Erythroblast (primary cell): Measurements from ENCODE around the gene PLEKHH2.
"Not testable (repeated sequence)": the region's sequence is repeated elsewhere in the genome, so short reads cannot be mapped to it uniquely, and the experiment has no call there.

Experiments used
- DNase-seq, 2 experiments: peaks; one replicate each; lab custom pipeline; 2025; lab: John Stamatoyannopoulos, UW
- GATA1 ChIP-seq: IDR thresholded peaks from 2 replicates; pipeline ENCODE4 v1.6.1; 2011; ENCODE audit warnings: low read depth, mild to moderate bottlenecking, control low read depth, low read length, moderate library complexity
- POLR2A ChIP-seq: IDR thresholded peaks from 2 replicates; pipeline ENCODE4 v1.6.1; 2011; ENCODE audit warnings: mild to moderate bottlenecking, low read length

The PLEKHH2 gene

DNA sequence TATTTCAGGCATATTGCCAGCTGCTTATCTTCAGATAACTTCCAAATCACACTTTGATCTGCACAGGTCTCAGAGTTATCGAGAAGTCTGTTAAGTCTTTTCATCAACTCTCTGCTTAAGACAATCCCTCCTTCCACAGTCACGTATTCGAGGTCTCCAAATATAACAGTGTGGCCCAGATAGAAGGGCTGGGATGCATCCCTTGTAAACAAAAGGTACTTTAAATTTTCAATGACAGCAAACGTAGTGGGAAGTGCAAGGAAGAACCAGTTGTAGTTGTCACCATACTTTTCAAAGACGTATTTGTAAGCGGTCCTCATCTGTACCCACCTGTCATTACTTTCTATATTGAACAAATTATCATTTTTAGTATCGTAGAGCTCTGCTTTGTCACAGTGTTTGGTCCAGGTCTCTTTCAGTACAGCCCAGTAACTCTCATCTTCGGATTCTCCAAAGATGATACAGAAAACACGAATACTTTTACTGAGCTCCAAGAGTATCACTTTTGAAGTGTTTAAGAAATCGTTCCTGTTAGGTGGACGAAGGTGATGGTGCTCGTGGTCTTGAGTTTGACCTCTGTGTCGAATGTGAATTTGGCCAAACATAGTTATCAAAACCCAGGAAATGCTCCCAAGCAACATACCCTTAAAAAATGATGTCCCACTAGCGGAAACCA, 38.7 kb downstream of the PLEKHH2 start:
- no peak for TF ChIP-seq GATA1
- no peak for TF ChIP-seq POLR2A
- no peak for DNase-seq

DNA sequence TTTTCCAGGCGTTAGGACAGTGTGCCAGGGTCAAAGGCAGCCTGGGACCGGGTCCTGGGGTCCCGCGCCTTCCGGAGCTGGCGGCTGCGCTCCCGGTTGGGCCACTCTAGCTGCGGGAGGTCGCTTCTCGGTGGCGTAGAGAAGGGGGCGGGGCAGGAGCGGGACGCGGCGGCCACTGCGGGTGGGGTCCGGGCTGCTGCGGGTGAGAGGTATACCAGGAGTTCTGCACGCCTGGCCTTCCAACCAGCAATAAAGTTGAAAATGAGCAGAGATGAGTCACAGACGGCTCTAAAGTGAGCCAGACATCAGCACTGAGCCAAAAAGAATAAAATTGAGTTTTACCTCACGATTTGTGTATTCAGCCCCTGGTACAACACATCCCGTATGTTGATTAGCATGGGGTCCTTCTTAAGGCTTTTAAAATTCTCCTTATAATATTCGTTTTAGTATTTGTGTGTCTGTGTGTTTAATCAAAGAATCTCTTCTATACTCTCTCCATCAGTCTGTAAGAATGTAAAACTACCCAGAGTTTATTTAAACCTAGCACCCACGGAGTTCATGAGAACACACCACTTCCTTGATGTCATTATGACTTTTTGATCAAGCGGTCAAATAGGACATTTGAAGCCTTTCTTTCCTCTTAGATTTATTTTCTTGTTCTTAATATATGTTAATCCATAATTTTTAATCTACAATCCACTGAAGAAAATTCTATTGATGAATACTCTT, 39.4 kb downstream of the PLEKHH2 start, which contains the start of gene C1GALT1C1L:
TSS of gene C1GALT1C1L (minus strand) at position 108 of the 729 bp plus-strand sequence. CDS start at position 1, 107 bp downstream.
- TF ChIP-seq POLR2A = peak; percentile 44
- TF ChIP-seq GATA1 = no peak
- peak; percentile 44 to 49 for DNase-seq

DNA sequence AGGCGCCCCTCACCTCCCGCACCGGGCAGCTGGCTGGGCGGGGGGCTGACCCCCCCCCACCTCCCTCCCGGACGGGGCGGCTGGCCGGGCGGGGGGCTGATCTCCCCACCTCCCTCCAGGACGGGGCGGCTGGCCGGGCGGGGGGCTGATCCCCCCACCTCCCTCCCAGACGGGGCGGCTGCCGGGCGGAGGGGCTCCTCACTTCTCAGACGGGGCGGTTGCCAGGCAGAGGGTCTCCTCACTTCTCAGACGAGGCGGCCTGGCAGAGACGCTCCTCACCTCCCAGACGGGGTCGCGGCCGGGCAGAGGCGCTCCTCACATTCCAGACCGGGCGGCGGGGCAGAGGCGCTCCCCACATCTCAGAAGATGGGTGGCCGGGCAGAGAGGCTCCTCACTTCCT, 40.7 kb downstream of the PLEKHH2 start:
- DNase-seq = not testable (repeated sequence)

DNA sequence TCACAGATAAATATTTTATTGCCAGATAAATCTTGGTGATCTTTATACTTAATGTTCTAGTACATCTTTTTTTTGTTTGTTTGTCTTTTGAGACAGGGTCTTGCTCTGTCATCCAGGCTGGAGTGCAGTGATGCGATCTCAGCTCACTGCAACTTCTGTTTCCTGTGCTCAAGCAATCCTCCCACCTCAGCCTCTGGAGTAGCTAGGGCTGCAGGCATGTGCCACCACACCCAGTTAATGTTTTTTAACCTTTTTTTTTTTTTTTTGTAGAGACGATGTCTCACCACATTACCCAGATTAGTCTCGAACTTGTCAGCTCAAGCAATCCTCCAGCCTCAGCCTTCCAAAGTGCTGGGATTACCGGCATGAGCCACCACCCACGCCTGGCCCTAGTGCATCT, 48.3 kb downstream of the PLEKHH2 start:
- TF ChIP-seq POLR2A = no peak
- no peak for TF ChIP-seq GATA1
- DNase-seq = no peak

DNA sequence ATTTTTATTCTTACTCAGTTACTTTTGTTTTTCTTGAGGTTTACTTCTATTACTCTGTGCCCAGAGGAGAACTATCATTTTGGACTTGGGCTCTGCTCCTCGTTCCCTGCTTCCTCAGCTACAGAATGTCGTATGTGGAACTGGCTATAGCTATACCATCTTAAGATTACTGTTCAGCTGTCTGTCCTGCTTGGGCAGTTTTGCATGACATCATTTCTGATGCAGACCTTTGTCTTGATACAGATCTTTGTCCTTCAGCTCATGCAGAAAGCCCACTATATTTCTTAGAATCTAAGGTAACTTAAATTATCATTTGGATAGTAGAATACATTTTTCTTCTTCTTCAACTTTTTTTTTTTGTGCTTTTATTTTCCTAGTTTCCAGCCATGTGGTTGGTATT, 52.9 kb downstream of the PLEKHH2 start:
- no peak for TF ChIP-seq POLR2A
- no peak for TF ChIP-seq GATA1
- no peak for DNase-seq

DNA sequence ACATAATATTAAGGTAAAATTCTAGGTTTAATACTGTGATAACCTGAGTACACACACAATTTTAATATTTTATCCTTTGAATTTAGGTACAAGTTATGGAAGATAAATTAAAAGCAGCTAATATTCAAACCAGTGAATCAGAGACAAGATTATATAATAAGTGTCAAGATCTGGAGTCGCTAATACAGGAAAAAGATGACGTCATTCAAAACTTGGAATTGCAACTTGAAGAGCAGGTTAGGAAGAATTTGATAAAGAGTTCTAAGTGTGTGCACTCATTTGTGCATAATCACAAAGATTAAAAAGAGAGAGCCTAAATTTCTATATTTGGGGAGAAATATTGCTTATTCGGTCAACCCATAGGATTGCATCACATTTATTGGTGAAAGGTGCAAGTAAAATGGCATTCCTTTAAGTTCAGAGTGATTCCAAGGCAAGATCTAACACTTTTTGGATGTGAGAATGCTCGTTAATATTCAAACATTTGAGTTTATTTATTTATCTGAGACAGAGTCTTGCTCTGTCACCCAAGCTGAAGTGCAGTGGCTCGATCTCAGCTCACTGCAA, 55.5 kb downstream of the PLEKHH2 start:
- TF ChIP-seq GATA1 = no peak
- no peak for TF ChIP-seq POLR2A
- DNase-seq = no peak

DNA sequence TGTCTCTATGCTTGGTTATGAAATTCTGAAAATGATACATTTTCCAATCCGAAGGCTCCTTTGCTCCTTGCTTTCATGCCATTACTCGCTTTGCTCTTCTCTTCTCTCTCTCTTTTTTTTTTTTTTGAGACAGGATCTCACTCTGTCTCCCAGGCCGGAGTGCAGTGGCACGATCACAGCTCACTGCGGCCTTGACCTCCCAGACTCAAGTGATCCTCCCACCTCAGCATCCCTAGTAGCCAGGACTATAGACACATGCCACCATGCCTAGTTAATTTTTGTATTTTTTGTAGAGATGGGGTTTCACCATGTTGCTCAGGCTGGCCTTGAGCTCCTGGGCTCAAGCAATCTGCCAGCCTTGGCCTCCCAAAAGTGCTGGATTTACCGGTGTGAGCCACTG, 61.1 kb downstream of the PLEKHH2 start:
- DNase-seq = not testable (repeated sequence)

DNA sequence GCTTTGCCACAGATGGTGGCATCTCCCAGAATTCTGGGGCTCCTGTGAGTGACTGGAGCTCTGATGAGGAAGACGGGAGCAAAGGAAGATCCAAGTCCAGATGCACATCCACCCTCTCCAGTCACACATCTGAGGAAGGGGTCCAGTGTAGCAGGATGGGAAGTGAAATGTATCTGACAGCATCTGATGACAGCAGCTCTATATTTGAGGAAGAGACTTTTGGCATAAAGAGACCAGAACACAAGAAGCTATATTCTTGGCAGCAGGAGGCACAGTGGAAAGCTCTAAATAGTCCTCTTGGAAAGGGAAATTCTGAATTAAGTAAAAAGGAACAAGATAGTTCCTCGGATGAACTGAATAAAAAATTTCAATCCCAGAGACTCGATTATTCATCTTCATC, 62.7 kb downstream of the PLEKHH2 start:
- no peak for DNase-seq
- TF ChIP-seq POLR2A (no peak), GATA1 (no peak)

DNA sequence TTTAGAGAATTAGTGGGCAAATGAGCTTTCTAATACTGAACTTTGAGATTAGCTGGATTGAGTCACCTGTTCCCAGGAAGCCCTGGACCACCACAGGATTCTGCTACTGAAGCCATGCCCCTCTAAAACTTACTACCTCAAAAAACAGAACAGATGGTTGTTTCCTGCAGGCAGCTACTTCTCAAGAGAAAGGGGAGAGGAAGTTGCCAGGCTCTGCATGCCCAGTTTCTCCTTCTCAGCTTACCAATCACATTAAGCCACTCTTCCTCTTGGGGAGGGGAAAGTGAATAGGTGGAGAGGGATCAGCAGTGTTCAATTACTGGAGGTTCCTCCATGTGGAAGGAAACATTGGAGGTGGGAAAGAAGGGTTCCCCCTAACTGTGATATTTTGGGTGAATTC, 64.1 kb downstream of the PLEKHH2 start:
- no peak for TF ChIP-seq POLR2A
- TF ChIP-seq GATA1 = no peak
- DNase-seq = no peak

DNA sequence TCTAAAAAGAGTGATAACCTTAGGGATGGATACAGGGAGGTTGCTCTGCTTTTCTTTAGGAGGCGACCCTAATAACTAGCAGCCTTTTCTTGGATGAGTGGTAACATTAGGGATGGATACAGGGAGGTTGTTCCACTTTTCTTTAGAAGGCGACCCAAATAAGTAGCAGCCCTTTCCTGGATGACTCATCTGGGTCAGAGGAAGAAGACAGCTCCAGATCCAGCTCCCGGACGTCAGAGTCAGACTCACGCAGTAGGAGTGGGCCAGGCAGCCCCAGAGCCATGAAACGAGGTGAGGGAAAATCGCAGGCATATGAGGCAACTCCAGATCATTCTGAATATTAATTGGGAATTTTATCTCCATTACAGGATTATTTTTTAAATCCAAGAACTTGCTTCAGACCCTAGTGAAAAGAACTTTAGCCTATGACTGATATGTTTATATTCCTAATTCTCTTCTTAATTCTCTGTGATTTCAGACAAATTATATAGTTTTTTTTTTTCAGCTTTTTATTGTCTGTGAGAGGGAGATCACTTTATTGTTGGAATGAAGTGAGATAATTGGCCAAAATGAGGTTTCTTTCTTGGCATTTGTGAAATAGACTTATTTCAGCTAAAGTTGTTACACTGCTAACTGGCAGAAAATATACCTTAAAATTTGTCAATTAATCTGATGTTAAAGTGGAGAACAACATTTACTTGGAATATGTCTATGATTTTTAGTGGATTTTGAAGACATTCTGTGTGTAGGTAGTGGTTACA, 70.4 kb downstream of the PLEKHH2 start:
- TF ChIP-seq POLR2A (no peak), GATA1 (no peak)
- DNase-seq = no peak

DNA sequence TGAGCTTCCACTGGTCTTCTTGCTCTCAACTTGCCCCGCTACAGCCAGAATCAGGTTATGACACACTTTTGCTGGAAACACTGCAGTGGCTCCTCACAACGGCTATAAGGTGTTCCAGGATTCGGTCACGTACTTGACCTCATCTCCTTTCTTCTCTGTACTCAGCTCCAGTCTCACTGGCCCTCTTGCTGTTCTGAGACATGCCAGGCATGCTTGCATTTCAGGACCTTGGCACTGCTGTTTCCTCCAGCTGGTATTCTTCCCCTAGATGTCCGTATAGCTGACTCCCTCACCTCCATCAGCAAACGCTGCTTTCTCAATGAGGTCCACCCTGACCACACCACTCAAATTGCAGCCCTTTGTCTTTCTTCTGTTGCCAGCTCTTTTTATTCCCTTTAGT, 71.1 kb downstream of the PLEKHH2 start:
- DNase-seq = no peak
- no peak for TF ChIP-seq POLR2A
- no peak for TF ChIP-seq GATA1

DNA sequence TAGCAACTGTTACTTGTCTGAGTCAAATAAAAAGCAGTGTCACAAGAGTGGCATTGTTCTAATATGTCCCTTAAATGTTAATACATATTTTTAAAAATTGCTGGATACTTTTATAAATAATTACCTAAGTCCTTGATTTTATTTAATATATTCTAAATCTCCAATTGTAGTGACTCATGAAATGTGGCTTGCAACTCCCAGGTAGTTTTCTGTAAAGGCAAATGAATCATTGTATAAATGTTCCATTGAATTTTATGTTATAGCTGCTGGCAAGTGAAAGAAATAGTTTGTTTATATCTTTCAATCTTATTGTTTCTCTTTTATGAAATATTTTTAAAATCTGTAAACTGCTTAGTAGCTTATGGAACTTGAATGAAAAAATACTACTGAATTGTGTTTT, 71.8 kb downstream of the PLEKHH2 start:
- DNase-seq = no peak
- TF ChIP-seq POLR2A = no peak
- no peak for TF ChIP-seq GATA1

DNA sequence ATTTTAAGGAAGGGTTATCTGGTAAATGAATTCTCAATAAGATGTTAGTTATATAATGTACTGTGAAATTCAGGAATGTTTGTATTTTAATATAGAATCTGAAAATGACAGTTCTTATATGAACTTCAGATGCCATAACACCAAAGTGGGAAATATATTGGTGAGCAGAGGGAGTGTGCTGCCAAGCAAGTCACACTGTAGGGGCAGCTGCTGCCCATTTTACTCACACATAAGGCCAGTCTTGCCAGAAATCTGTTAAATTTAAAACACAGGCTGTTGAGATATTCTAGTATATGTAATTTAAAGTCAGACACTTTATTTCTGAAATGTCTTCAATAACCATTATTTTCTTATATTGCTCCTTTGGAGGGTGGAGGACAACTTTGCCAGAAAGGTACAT, 73.8 kb downstream of the PLEKHH2 start:
- DNase-seq = no peak
- TF ChIP-seq GATA1 (no peak), POLR2A (no peak)

DNA sequence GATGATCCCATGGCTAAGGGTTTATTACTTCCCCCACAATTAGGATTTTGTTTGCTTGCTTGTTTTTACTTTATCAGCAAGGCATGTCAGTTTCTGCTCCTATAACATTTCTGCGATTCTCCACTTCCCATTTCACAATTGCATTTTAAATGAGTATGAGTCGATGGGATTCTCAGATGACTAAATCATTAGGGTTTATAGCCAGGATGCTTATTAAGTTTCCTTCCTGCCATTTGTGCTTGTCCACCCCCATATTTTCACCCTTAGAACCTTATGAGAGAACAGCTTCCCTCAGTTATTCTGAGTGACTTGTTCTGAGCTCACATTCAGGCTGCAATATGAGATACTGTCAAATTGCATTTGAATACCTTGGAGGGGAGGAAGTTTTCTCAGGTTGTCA, 77.1 kb downstream of the PLEKHH2 start:
- TF ChIP-seq POLR2A (no peak), GATA1 (no peak)
- DNase-seq = no peak
